Thyroid gland (tissue), 4 donors: ENCODE data around the gene POLR1B. TPM values are rescaled to one million over a fixed set of nuclear protein-coding genes. Genes with fewer than 3 reads are reported as not detected.
"Not testable (repeated sequence)": the region's sequence is repeated elsewhere in the genome, so short reads cannot be mapped to it uniquely, and the experiment has no call there.

Source experiments
- DNase-seq, 2 donors: peaks; one replicate each; pipeline ENCODE4 v3.0.0-alpha.2; 2019
- H3K27ac ChIP-seq, 3 donors: fragments of 200-600 bp; sonication (generic); 1 replicate in 2 of 3; 2 replicates in 1 of 3; pipeline ENCODE4 v1.5.1; 2016 to 2019; ENCODE audit warnings: mild to moderate bottlenecking in 1 of 3, moderate library complexity in 1 of 3
- H3K27me3 ChIP-seq: fragments of 200-600 bp; sonication (generic); one replicate; pipeline ENCODE4 v1.5.1; 2019
- H3K36me3 ChIP-seq, 2 donors: fragments of 200-600 bp; sonication (generic); one replicate each; pipeline ENCODE4 v1.5.1; 2016 to 2019
- H3K4me1 ChIP-seq, 2 donors: fragments of 200-600 bp; sonication (generic); one replicate each; pipeline ENCODE4 v1.5.1; 2017 to 2019
- H3K4me3 ChIP-seq, 3 donors: fragments of 200-600 bp; sonication (generic); replicated peaks in 1 of 3; 1 replicate in 2 of 3; 2 replicates in 1 of 3; pipeline ENCODE4 v1.5.1; 2016; ENCODE audit warnings: mild to moderate bottlenecking in 1 of 3
- H3K9me3 ChIP-seq: fragments of 200-600 bp; sonication (generic); one replicate; pipeline ENCODE4 v1.5.1; 2017
- CTCF ChIP-seq, 6 experiments: fragments of 200-600 bp in 3 of 6; fragments of 450-650 bp in 3 of 6; sonication (generic) in 3 of 6; IDR thresholded peaks; one replicate each; pipeline ENCODE4 v1.5.1; 2016 to 2019; ENCODE audit warnings: antibody characterized with exemption in 6 of 6, mild to moderate bottlenecking in 2 of 6, inconsistent platforms in 1 of 6, moderate library complexity in 1 of 6
- POLR2A ChIP-seq, 2 donors: fragments of 450-650 bp; IDR thresholded peaks; one replicate each; pipeline ENCODE4 v1.6.1; 2017; ENCODE audit warnings: antibody characterized with exemption in 2 of 2, mild to moderate bottlenecking in 2 of 2, moderate library complexity in 1 of 2
- WGBS, 2 donors: methylation state at CpG; one replicate each; pipeline ENCODE4 v1.1.5; 2017; 5-methylcytosine and 5-hydroxymethylcytosine counted together
- intact Hi-C: fragments of 100-400 bp; cut with DNase I; formaldehyde crosslinking; loops from one replicate; pipeline ENCODE4 v1.15.1; 2023
- total RNA-seq, 4 donors: library from RNA; depleted of rRNA; stranded (reverse); fragments of >200 nt; gene quantifications; one replicate each; pipeline ENCODE4 v1.2.3, GENCODE V29; 2016

Gene POLR1B
- total RNA-seq, 4 donors from 2014 or later = 18.5 to 27.4 (median 23.2) TPM

- TF ChIP-seq CTCF (IDR thresholded peaks at IDR 0.05) (no peak), POLR2A (IDR thresholded peaks at IDR 0.05) (no peak)
- WGBS, 2 donors = 92 to 95% methylated on average over 6 to 7 of the region's 7 CpGs
- DNase-seq = no peak
- Histone ChIP-seq H3K27ac (no peak overlapping the region), H3K4me1 (no peaks in the 10 kb centered on the region), H3K27me3 (no peaks in the 10 kb centered on the region), H3K4me3 (no peak overlapping the region), H3K9me3 (no peaks in the 10 kb centered on the region), H3K36me3 (peaks cover 0 to 16% of the 10 kb centered on the region in 2 donors)
- intact Hi-C loops = no loop called here
Observed at GRCh38 chr2:112520234-112520783, 22.0 kb upstream of the POLR1B start.

- Histone ChIP-seq H3K36me3 (peaks cover 0 to 13% of the 10 kb centered on the region in 2 donors), H3K27ac (no peak overlapping the region), H3K4me3 (no peak overlapping the region), H3K27me3 (no peaks in the 10 kb centered on the region), H3K9me3 (no peaks in the 10 kb centered on the region), H3K4me1 (no peaks in the 10 kb centered on the region)
- intact Hi-C loops = no loop called here
- no peak for DNase-seq
- TF ChIP-seq CTCF (IDR thresholded peaks at IDR 0.05) (no peak), POLR2A (IDR thresholded peaks at IDR 0.05) (no peak)
- 95 to 97% methylated on average over 3 of the region's 3 CpGs for WGBS, 2 donors
Observed at GRCh38 chr2:112523291-112523777, 18.9 kb upstream of the POLR1B start.

GRCh38 chr2:112524276-112524675 lies 18.0 kb upstream of the POLR1B start:
- H3K27ac ChIP-seq, H3K4me3 ChIP-seq, H3K27me3 ChIP-seq, H3K4me1 ChIP-seq, H3K9me3 ChIP-seq, DNase-seq, intact Hi-C loops: not testable (repeated sequence)
- peaks cover 4 to 18% of the 10 kb centered on the region in 2 donors for H3K36me3 ChIP-seq
- 99 to 100% methylated on average over 3 of the region's 3 CpGs for WGBS, 2 donors

- no peak for DNase-seq
- intact Hi-C loops = no loop called here
- TF ChIP-seq CTCF (IDR thresholded peaks at IDR 0.05) (no peak), POLR2A (IDR thresholded peaks at IDR 0.05) (no peak)
- Histone ChIP-seq H3K4me3 (no peak overlapping the region), H3K36me3 (peaks cover 5 to 7% of the 10 kb centered on the region in 2 donors), H3K4me1 (no peaks in the 10 kb centered on the region), H3K27ac (no peak overlapping the region), H3K27me3 (no peaks in the 10 kb centered on the region), H3K9me3 (no peaks in the 10 kb centered on the region)
- 91 to 97% methylated on average over 5 of the region's 5 CpGs for WGBS, 2 donors
Observed at GRCh38 chr2:112528541-112528940, 13.7 kb upstream of the POLR1B start.

GRCh38 chr2:112529757-112530156 lies 12.5 kb upstream of the POLR1B start:
- 77 to 85% methylated on average over 4 of the region's 4 CpGs for WGBS, 2 donors
- intact Hi-C loops = no loop called here
- Histone ChIP-seq H3K4me1 (no peaks in the 10 kb centered on the region), H3K27ac (no peak overlapping the region), H3K27me3 (no peaks in the 10 kb centered on the region), H3K9me3 (no peaks in the 10 kb centered on the region), H3K4me3 (no peak overlapping the region), H3K36me3 (peaks cover 5 to 7% of the 10 kb centered on the region in 2 donors)
- DNase-seq = no peak
- no peak for TF ChIP-seq POLR2A (IDR thresholded peaks at IDR 0.05)
- TF ChIP-seq CTCF (IDR thresholded peaks at IDR 0.05) = no peak
